Loucy (cell line): ENCODE data around the gene ZC3H18.

ENCODE experiments used
- EZH2phosphoT487 ChIP-seq: fragments of 200-600 bp; IDR thresholded peaks from 2 replicates; pipeline ENCODE4 v1.6.1; 2018; ENCODE audit warnings: antibody characterized with exemption, mild to moderate bottlenecking, moderate library complexity, borderline replicate concordance
- TF ChIP-seq, protein P1 (sequence below): fragments of 200-600 bp; sonication (generic); conservative IDR thresholded peaks from 2 replicates; pipeline ENCODE4 v1.5.1; 2014; ENCODE audit warnings: mild to moderate bottlenecking, antibody characterized with exemption, low read length

DNA sequence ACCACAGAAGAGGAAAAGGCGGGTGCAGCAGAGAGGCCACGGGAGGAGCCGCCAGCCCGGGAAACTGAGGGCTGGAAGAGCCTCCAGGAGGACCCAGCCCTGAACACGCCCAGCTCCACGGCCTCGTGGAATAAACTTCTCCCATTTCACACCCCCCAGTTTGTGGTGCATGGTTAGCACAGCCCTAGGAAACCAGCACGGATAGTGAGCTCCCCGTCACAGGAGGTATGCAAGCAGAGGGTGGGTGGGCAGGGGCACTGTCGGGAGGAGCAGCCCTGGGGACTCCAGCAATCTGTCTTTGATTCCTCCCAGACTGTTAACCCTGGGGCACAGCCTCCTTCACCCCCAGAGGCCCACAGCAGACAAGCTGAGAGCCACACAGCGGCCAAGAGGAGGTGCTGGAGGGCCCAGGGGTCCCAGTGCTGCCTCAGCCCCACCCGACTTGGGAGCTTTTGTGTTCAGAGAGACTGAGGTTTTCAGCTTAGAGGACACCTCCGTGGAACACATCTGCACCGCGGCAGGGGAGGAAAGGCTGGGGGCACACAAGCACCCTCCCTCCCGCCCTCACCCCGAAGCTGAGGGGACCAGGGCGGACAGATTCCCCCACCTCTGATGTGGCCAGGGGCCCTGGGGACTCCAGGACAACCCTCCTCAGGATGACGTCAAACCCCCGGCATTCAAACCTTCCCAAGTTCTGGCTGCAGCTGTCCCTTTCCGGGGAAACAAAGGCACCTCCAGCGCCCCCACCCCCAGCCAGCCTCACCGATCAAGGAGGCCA, 66.5 kb downstream of the ZC3H18 start:
- TF ChIP-seq, protein P1, sequence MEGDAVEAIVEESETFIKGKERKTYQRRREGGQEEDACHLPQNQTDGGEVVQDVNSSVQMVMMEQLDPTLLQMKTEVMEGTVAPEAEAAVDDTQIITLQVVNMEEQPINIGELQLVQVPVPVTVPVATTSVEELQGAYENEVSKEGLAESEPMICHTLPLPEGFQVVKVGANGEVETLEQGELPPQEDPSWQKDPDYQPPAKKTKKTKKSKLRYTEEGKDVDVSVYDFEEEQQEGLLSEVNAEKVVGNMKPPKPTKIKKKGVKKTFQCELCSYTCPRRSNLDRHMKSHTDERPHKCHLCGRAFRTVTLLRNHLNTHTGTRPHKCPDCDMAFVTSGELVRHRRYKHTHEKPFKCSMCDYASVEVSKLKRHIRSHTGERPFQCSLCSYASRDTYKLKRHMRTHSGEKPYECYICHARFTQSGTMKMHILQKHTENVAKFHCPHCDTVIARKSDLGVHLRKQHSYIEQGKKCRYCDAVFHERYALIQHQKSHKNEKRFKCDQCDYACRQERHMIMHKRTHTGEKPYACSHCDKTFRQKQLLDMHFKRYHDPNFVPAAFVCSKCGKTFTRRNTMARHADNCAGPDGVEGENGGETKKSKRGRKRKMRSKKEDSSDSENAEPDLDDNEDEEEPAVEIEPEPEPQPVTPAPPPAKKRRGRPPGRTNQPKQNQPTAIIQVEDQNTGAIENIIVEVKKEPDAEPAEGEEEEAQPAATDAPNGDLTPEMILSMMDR = no peak
- TF ChIP-seq EZH2phosphoT487 = no peak
